Endodermal cell (in vitro differentiated cells): ENCODE data around the gene NEBL. TPM values are rescaled to one million over a fixed set of nuclear protein-coding genes. Genes with fewer than 3 reads are reported as not detected.

Source experiments
- DNase-seq: peaks from one replicate; pipeline ENCODE4 v3.0.0-alpha.2; 2017
- H3K27ac ChIP-seq: 2 replicates; pipeline ENCODE4 v1.5.1; 2013; ENCODE audit warnings: mild to moderate bottlenecking, low read depth, low read length, moderate library complexity
- H3K27me3 ChIP-seq: 2 replicates; pipeline ENCODE4 v1.6.1; 2013; ENCODE audit warnings: mild to moderate bottlenecking, low read length, moderate library complexity; ENCODE audit not compliant: insufficient read depth, control insufficient read depth, poor library complexity, severe bottlenecking
- H3K36me3 ChIP-seq: 2 replicates; pipeline ENCODE4 v1.7.0; 2013; ENCODE audit warnings: mild to moderate bottlenecking, low read length, moderate library complexity; ENCODE audit not compliant: control insufficient read depth, insufficient read depth
- H3K4me1 ChIP-seq: one replicate; pipeline ENCODE4 v1.7.0; 2013; ENCODE audit warnings: low read length; ENCODE audit not compliant: control insufficient read depth, insufficient read depth
- H3K4me3 ChIP-seq: 2 replicates; pipeline ENCODE4 v1.5.1; 2013; ENCODE audit warnings: mild to moderate bottlenecking, low read length, moderate library complexity
- H3K9ac ChIP-seq: 2 replicates; pipeline ENCODE4 v1.6.1; 2013; ENCODE audit warnings: mild to moderate bottlenecking, low read length, moderate library complexity; ENCODE audit not compliant: poor library complexity, severe bottlenecking; ENCODE audit errors: extremely low read depth
- H3K9me3 ChIP-seq: 2 replicates; pipeline ENCODE4 v1.6.1; 2013; ENCODE audit warnings: mild to moderate bottlenecking, low read length, moderate library complexity; ENCODE audit not compliant: control insufficient read depth
- H3K27ac Mint-ChIP-seq: 2 replicates; pipeline ENCODE4 v1.8.0; 2020; ENCODE audit warnings: mixed read lengths
- H3K27me3 Mint-ChIP-seq: 2 replicates; pipeline ENCODE4 v1.8.0; 2021; ENCODE audit warnings: mild to moderate bottlenecking, mixed read lengths; ENCODE audit not compliant: insufficient read depth
- H3K36me3 Mint-ChIP-seq: 2 replicates; pipeline ENCODE4 v1.8.0; 2020; ENCODE audit warnings: low read depth, mixed read lengths
- H3K4me1 Mint-ChIP-seq: 2 replicates; pipeline ENCODE4 v1.8.0; 2020; ENCODE audit warnings: mixed read lengths
- H3K4me3 Mint-ChIP-seq: 2 replicates; pipeline ENCODE4 v1.8.0; 2020; ENCODE audit warnings: mild to moderate bottlenecking, moderate library complexity, mixed read lengths
- H3K9me3 Mint-ChIP-seq: 2 replicates; pipeline ENCODE4 v1.8.0; 2020; ENCODE audit warnings: mild to moderate bottlenecking, mixed read lengths
- CTCF ChIP-seq: fragments of 200-600 bp; sonication (generic); conservative IDR thresholded peaks from 2 replicates; pipeline ENCODE4 v1.5.0; 2021; ENCODE audit warnings: antibody characterized with exemption, mild to moderate bottlenecking
- WGBS, 2 experiments: methylation state at CpG; one replicate each; pipeline versions ENCODE4 v1.1.5 to v1.1.7; 2013; ENCODE audit warnings: missing lambda C conversion rate in 2 of 2, mixed read lengths in 1 of 2; ENCODE audit not compliant: insufficient coverage in 1 of 2, insufficient read length in 1 of 2; 5-methylcytosine and 5-hydroxymethylcytosine counted together
- total RNA-seq, 2 donors: library from RNA; stranded (reverse); fragmentation: NEBNext Ultra II Directional in 1 of 2; extraction: Animal tissue kit (Norgen Biotek cat#: 25700) in 1 of 2; gene quantifications; 2 replicates in 1 of 2; 3 replicates in 1 of 2; pipeline ENCODE4 v1.2.1, GENCODE V29; 2021

Gene NEBL
- total RNA-seq, 2 donors from 2014 or later, result 39.8 to 61.6 TPM

- H3K9ac ChIP-seq, result peak overlapping the region; percentile 56
- peak overlapping the region; percentile 4 for H3K27ac ChIP-seq
- peaks cover 50% of the 10 kb centered on the region for H3K4me1 Mint-ChIP-seq
- H3K4me1 ChIP-seq, result peaks cover 28% of the 10 kb centered on the region
- DNase-seq, result peak; percentile 59
- H3K9me3 Mint-ChIP-seq, result no peaks in the 10 kb centered on the region
- no peak for TF ChIP-seq CTCF
- H3K4me3 ChIP-seq, result peak overlapping the region; percentile 31
- H3K36me3 Mint-ChIP-seq, result peaks cover 13% of the 10 kb centered on the region
- 60 to 70% methylated on average over 1 to 6 of the region's 6 CpGs for WGBS, 2 experiments
- H3K4me3 Mint-ChIP-seq, result peak overlapping the region; percentile 4
- H3K9me3 ChIP-seq, result no peaks in the 10 kb centered on the region
- H3K27me3 ChIP-seq, result no peaks in the 10 kb centered on the region
- H3K27me3 Mint-ChIP-seq, result no peaks in the 10 kb centered on the region
- peak overlapping the region; percentile 92 for H3K27ac Mint-ChIP-seq
- H3K36me3 ChIP-seq, result peaks cover 8% of the 10 kb centered on the region
These were observed 6.4 kb downstream of the NEBL start for GRCh38 chr10:20890491-20891337.

DNA sequence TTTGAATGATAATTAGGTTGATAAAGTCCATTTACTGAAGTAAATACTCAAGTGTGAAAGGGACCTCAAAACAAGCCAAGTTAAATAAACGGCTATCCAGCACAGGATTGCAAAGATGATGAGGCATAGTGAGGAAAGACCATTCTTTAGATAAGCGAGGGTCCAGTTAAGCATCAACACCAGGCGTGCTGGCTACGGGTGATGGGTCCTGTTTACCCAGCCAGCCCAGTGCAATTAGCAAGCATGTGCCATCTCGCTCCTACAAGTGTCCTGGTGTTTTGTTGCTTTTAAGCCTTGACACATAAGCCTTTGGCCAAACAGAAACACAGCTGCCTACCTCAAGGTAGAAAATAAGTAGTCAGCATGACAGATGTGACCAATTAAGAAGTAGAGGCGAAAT, 7.1 kb downstream of the NEBL start:
- H3K9ac ChIP-seq, result peak overlapping the region; percentile 56
- TF ChIP-seq CTCF, result no peak
- WGBS, 2 experiments, result 38 to 68% methylated on average over 6 of the region's 6 CpGs
- no peaks in the 10 kb centered on the region for H3K27me3 Mint-ChIP-seq
- H3K27ac ChIP-seq, result peak overlapping the region; percentile 4
- no peak overlapping the region for H3K4me3 ChIP-seq
- peaks cover 28% of the 10 kb centered on the region for H3K4me1 ChIP-seq
- H3K9me3 Mint-ChIP-seq, result no peaks in the 10 kb centered on the region
- peaks cover 16% of the 10 kb centered on the region for H3K36me3 Mint-ChIP-seq
- H3K4me3 Mint-ChIP-seq, result peak overlapping the region; percentile 4
- peaks cover 8% of the 10 kb centered on the region for H3K36me3 ChIP-seq
- peak overlapping the region; percentile 92 for H3K27ac Mint-ChIP-seq
- H3K27me3 ChIP-seq, result no peaks in the 10 kb centered on the region
- peak; percentile 70 for DNase-seq
- H3K9me3 ChIP-seq, result no peaks in the 10 kb centered on the region
- peaks cover 56% of the 10 kb centered on the region for H3K4me1 Mint-ChIP-seq

- H3K27ac Mint-ChIP-seq, result peak overlapping the region; percentile 41
- no peak for DNase-seq
- H3K9me3 Mint-ChIP-seq, result no peaks in the 10 kb centered on the region
- no peak overlapping the region for H3K4me3 ChIP-seq
- peaks cover 11% of the 10 kb centered on the region for H3K36me3 Mint-ChIP-seq
- H3K27me3 Mint-ChIP-seq, result no peaks in the 10 kb centered on the region
- H3K9me3 ChIP-seq, result no peaks in the 10 kb centered on the region
- no peak overlapping the region for H3K4me3 Mint-ChIP-seq
- H3K36me3 ChIP-seq, result peaks cover 7% of the 10 kb centered on the region
- peaks cover 58% of the 10 kb centered on the region for H3K4me1 Mint-ChIP-seq
- H3K27me3 ChIP-seq, result no peaks in the 10 kb centered on the region
- TF ChIP-seq CTCF, result no peak
- no peak overlapping the region for H3K27ac ChIP-seq
- 80 to 90% methylated on average over 6 of the region's 7 CpGs for WGBS, 2 experiments
- peaks cover 28% of the 10 kb centered on the region for H3K4me1 ChIP-seq
- H3K9ac ChIP-seq, result no peak overlapping the region
These were observed 8.3 kb downstream of the NEBL start for GRCh38 chr10:20888620-20889330.
